Measurements from ENCODE around the gene VWA8. TPM values are rescaled to one million over a fixed set of nuclear protein-coding genes. Genes with fewer than 3 reads are reported as not detected.

VWA8 gene
- total and polyA plus RNA-seq, 2 experiments from 2014 or later, result 6.3 to 24.6 TPM

DNA sequence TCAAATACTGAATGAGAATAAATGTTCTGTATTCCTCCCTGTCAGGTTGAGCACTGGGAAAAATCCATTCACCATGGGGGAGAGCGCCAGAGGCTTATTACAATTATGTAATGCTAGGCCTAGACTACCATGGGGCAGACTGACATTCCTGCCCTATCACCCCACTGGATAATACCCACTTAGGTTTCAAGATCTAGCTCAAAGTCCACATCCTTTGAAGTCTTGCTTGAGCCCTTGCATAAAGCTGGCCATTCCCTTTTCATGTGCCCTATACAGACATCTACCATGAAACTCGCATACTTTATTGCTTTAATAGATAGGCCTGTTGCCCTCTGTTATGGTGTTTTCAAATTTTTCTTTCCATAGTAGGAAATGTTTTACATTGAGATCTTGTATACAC lies 354.3 kb downstream of the VWA8 start:
- H3K36me3 Mint-ChIP-seq (ENCODE audit: low read depth), result no peaks in the 10 kb centered on the region

DNA sequence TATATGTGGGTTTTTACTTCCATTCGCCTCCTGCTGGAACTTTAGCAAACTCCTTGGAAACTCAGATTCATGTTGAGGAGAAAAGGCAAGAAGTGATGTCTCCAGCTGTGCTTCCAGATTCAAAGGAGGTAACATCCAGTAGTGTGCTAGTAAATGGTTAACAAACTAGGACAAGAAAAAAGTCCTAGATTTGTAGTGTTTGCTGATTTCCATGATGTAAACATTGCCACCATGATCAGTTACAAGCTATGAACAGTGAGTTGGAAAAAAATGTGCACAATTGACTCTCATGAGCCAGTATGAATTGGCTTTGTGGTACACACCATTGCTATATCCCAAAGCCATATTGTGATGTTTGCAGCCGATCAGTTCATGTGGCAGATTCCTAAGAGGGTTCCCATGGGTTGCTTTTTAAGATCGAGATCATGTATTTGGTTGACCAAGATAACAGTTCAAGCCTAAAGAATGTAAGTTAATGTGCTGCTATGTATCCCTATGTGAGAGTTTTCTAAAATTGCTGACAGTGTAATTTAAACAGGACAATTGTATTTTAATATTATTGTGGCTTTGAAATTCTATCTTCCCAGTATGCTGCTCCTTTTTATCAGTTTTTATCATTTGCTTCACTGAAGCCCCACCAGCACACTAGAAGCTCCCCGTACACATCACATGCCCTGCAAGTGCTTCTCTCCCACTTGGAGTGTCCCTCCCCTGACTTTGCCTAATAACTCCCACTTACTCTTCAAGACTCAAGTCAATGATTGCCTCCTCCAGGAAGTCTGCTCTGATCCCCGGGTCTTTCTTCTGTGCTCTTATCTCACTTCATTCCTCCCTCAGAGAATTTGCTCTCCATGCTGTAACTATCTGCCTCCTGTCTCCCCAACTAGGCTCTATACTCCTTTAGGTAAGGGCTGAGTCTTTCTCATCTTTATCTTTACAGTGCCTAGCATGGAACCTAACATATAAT lies 355.3 kb downstream of the VWA8 start:
- H3F3A ChIP-seq (replicated peaks; ENCODE audit: low read depth), result no peaks in the 10 kb centered on the region
- no peaks in the 10 kb centered on the region for H3K4me1 ChIP-seq (ENCODE audit: insufficient read depth)
- H3K27ac Mint-ChIP-seq, result no peak overlapping the region
- no peak overlapping the region for H3K4me3 ChIP-seq
- no peak for TF ChIP-seq STAT1 (IDR thresholded peaks at IDR 0.05; ENCODE audit: unreplicated experiment)
- TF ChIP-seq, protein P1, sequence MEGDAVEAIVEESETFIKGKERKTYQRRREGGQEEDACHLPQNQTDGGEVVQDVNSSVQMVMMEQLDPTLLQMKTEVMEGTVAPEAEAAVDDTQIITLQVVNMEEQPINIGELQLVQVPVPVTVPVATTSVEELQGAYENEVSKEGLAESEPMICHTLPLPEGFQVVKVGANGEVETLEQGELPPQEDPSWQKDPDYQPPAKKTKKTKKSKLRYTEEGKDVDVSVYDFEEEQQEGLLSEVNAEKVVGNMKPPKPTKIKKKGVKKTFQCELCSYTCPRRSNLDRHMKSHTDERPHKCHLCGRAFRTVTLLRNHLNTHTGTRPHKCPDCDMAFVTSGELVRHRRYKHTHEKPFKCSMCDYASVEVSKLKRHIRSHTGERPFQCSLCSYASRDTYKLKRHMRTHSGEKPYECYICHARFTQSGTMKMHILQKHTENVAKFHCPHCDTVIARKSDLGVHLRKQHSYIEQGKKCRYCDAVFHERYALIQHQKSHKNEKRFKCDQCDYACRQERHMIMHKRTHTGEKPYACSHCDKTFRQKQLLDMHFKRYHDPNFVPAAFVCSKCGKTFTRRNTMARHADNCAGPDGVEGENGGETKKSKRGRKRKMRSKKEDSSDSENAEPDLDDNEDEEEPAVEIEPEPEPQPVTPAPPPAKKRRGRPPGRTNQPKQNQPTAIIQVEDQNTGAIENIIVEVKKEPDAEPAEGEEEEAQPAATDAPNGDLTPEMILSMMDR (conservative IDR thresholded peaks at IDR 0.05; ENCODE audit: low read depth in 2 of 2), result peak; percentile 19 to 27; a peak in 2 of 4 replicates
- TF ChIP-seq ZNF114 (CRISPR knock-in tag; IDR thresholded peaks at IDR 0.05), result no peak
- no peak for TF ChIP-seq POLR2AphosphoS5 (IDR thresholded peaks at IDR 0.05; ENCODE audit: low read depth)
- H3K9me2 ChIP-seq (ENCODE audit: insufficient read depth), result no peaks in the 10 kb centered on the region
- ATAC-seq, result no peak
- no peak overlapping the region for H2AFZ ChIP-seq
- no peaks in the 10 kb centered on the region for H3K27me3 Mint-ChIP-seq (ENCODE audit: insufficient read depth, low read depth, poor library complexity)
- H3K9me3 Mint-ChIP-seq, result no peaks in the 10 kb centered on the region
- H3K4me2 ChIP-seq, result no peak overlapping the region
- DNase-seq (ENCODE audit: low spot score), result peak; percentile 21
- H3K4me3 Mint-ChIP-seq, result no peak overlapping the region
- no peaks in the 10 kb centered on the region for H3K4me1 Mint-ChIP-seq
- no peaks in the 10 kb centered on the region for H4K20me1 ChIP-seq (replicated peaks; ENCODE audit: insufficient read depth)
- no peak overlapping the region for H3K27ac ChIP-seq (ENCODE audit: low read depth)
- no peaks in the 10 kb centered on the region for H3K27me3 ChIP-seq (ENCODE audit: insufficient read depth)
- peaks cover 3% of the 10 kb centered on the region; the same call in 1 of the 2 replicates for H3K36me3 ChIP-seq (ENCODE audit: insufficient read depth)
- H3K79me2 ChIP-seq (replicated peaks; ENCODE audit: insufficient read depth), result no peaks in the 10 kb centered on the region
- H3K36me3 Mint-ChIP-seq (ENCODE audit: low read depth), result no peaks in the 10 kb centered on the region; the same call in 1 of the 3 replicates

More for the DNA sequence above, 354.3 kb downstream of the VWA8 start:
- Histone ChIP-seq H3K79me2 (replicated peaks; ENCODE audit: insufficient read depth) (no peaks in the 10 kb centered on the region), H3F3A (replicated peaks; ENCODE audit: low read depth) (no peaks in the 10 kb centered on the region), H3K9me2 (ENCODE audit: insufficient read depth) (no peaks in the 10 kb centered on the region), H3K4me2 (no peak overlapping the region), H2AFZ (no peak overlapping the region), H3K27me3 (ENCODE audit: insufficient read depth) (no peaks in the 10 kb centered on the region), H3K4me3 (no peak overlapping the region), H3K36me3 (ENCODE audit: insufficient read depth) (peaks cover 3% of the 10 kb centered on the region; the same call in 1 of the 2 replicates), H4K20me1 (replicated peaks; ENCODE audit: insufficient read depth) (0 out of 2 replicates have a peak, but pooled peaks cover 3% of the 10 kb centered on the region), H3K27ac (ENCODE audit: low read depth) (no peak overlapping the region), H3K4me1 (ENCODE audit: insufficient read depth) (no peaks in the 10 kb centered on the region)
- H3K9me3 Mint-ChIP-seq, result no peaks in the 10 kb centered on the region; the same call in 2 of the 3 replicates
- ATAC-seq (no peak), DNase-seq (ENCODE audit: low spot score) (no peak)
- no peak for TF ChIP-seq CREB1 (CRISPR knock-in tag; IDR thresholded peaks at IDR 0.05; ENCODE audit: low read depth)
- no peak for TF ChIP-seq ZNF331 (CRISPR knock-in tag; IDR thresholded peaks at IDR 0.05; ENCODE audit: low read depth)
- no peak for TF ChIP-seq POLR2AphosphoS5 (IDR thresholded peaks at IDR 0.05; ENCODE audit: low read depth)
- no peak for TF ChIP-seq ZNF114 (CRISPR knock-in tag; IDR thresholded peaks at IDR 0.05)
- no peaks in the 10 kb centered on the region for H3K27me3 Mint-ChIP-seq (ENCODE audit: insufficient read depth, low read depth, poor library complexity)
- no peak overlapping the region for H3K4me3 Mint-ChIP-seq
- H3K27ac Mint-ChIP-seq, result no peak overlapping the region
- no peaks in the 10 kb centered on the region for H3K4me1 Mint-ChIP-seq

DNA sequence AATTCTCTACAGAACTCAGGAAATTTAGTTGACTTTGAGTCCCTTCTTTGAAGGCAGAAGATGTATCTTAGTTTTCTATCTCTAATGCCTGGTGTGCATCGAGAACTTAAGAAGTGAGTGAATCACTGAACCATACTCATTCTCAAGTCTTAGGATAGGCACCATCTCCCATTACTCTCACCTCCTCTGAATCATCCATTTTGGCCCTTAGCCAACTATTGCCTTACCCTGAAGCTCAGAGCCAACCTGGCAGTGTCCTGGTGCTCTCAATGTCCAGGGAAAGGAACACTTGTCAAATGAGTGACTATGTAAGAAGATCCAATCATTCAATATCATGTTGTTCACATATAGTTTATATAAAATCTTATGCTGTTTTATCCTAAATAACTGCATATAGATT lies 357.0 kb downstream of the VWA8 start:
- no peak overlapping the region for H2AFZ ChIP-seq
- peaks cover 3% of the 10 kb centered on the region; the same call in 1 of the 2 replicates for H3K36me3 ChIP-seq (ENCODE audit: insufficient read depth)
- H3K27me3 ChIP-seq (ENCODE audit: insufficient read depth), result no peaks in the 10 kb centered on the region
- H3K4me1 ChIP-seq (ENCODE audit: insufficient read depth), result no peaks in the 10 kb centered on the region
- Mint-ChIP-seq H3K36me3 (ENCODE audit: low read depth) (no peaks in the 10 kb centered on the region; the same call in 1 of the 3 replicates), H3K4me1 (no peaks in the 10 kb centered on the region), H3K4me3 (no peak overlapping the region), H3K9me3 (no peaks in the 10 kb centered on the region), H3K27ac (no peak overlapping the region; the same call in 1 of the 2 replicates), H3K27me3 (ENCODE audit: insufficient read depth, low read depth, poor library complexity) (no peaks in the 10 kb centered on the region)
- no peaks in the 10 kb centered on the region for H3K79me2 ChIP-seq (replicated peaks; ENCODE audit: insufficient read depth)
- H3K4me3 ChIP-seq, result no peak overlapping the region
- no peaks in the 10 kb centered on the region for H3F3A ChIP-seq (replicated peaks; ENCODE audit: low read depth)
- H3K4me2 ChIP-seq, result no peak overlapping the region
- no peaks in the 10 kb centered on the region for H3K9me2 ChIP-seq (ENCODE audit: insufficient read depth)
- no peak for ATAC-seq
- no peak for DNase-seq (ENCODE audit: low spot score)
- H4K20me1 ChIP-seq (replicated peaks; ENCODE audit: insufficient read depth), result no peaks in the 10 kb centered on the region
- H3K27ac ChIP-seq (ENCODE audit: low read depth), result no peak overlapping the region
- TF ChIP-seq, protein P2, sequence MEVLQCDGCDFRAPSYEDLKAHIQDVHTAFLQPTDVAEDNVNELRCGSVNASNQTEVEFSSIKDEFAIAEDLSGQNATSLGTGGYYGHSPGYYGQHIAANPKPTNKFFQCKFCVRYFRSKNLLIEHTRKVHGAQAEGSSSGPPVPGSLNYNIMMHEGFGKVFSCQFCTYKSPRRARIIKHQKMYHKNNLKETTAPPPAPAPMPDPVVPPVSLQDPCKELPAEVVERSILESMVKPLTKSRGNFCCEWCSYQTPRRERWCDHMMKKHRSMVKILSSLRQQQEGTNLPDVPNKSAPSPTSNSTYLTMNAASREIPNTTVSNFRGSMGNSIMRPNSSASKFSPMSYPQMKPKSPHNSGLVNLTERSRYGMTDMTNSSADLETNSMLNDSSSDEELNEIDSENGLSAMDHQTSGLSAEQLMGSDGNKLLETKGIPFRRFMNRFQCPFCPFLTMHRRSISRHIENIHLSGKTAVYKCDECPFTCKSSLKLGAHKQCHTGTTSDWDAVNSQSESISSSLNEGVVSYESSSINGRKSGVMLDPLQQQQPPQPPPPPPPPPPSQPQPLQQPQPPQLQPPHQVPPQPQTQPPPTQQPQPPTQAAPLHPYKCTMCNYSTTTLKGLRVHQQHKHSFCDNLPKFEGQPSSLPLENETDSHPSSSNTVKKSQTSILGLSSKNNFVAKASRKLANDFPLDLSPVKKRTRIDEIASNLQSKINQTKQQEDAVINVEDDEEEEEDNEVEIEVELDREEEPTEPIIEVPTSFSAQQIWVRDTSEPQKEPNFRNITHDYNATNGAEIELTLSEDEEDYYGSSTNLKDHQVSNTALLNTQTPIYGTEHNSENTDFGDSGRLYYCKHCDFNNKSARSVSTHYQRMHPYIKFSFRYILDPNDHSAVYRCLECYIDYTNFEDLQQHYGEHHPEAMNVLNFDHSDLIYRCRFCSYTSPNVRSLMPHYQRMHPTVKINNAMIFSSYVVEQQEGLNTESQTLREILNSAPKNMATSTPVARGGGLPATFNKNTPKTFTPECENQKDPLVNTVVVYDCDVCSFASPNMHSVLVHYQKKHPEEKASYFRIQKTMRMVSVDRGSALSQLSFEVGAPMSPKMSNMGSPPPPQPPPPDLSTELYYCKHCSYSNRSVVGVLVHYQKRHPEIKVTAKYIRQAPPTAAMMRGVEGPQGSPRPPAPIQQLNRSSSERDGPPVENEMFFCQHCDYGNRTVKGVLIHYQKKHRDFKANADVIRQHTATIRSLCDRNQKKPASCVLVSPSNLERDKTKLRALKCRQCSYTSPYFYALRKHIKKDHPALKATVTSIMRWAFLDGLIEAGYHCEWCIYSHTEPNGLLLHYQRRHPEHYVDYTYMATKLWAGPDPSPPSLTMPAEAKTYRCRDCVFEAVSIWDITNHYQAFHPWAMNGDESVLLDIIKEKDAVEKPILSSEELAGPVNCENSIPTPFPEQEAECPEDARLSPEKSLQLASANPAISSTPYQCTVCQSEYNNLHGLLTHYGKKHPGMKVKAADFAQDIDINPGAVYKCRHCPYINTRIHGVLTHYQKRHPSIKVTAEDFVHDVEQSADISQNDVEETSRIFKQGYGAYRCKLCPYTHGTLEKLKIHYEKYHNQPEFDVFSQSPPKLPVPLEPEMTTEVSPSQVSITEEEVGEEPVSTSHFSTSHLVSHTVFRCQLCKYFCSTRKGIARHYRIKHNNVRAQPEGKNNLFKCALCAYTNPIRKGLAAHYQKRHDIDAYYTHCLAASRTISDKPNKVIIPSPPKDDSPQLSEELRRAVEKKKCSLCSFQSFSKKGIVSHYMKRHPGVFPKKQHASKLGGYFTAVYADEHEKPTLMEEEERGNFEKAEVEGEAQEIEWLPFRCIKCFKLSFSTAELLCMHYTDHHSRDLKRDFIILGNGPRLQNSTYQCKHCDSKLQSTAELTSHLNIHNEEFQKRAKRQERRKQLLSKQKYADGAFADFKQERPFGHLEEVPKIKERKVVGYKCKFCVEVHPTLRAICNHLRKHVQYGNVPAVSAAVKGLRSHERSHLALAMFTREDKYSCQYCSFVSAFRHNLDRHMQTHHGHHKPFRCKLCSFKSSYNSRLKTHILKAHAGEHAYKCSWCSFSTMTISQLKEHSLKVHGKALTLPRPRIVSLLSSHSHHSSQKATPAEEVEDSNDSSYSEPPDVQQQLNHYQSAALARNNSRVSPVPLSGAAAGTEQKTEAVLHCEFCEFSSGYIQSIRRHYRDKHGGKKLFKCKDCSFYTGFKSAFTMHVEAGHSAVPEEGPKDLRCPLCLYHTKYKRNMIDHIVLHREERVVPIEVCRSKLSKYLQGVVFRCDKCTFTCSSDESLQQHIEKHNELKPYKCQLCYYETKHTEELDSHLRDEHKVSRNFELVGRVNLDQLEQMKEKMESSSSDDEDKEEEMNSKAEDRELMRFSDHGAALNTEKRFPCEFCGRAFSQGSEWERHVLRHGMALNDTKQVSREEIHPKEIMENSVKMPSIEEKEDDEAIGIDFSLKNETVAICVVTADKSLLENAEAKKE (CRISPR knock-in tag; IDR thresholded peaks at IDR 0.05), result no peak
- TF ChIP-seq STAT1 (IDR thresholded peaks at IDR 0.05; ENCODE audit: unreplicated experiment), result no peak

Measured in GM23338 (cell line).